B cell (primary cell): ENCODE measurements around the gene PXDC1. TPM values are rescaled to one million over a fixed set of nuclear protein-coding genes. Genes with fewer than 3 reads are reported as not detected.

ENCODE experiments used
- ATAC-seq: fragments of 200-7000 bp; cut with Tn5 transposase; one replicate; pipeline ENCODE4 v1.10.0; 2021; ENCODE audit warnings: low read depth, mild to moderate bottlenecking, moderate number of reproducible peaks, moderate library complexity
- CTCF ChIA-PET: fragments of 350-600 bp; sonication (Branson Sonifier 250); formaldehyde crosslinking; loops from one replicate; lab custom pipeline; 2021; ENCODE audit warnings: antibody characterized with exemption, inconsistent platforms; lab: Charles Lee
- POLR2A ChIA-PET: fragments of 350-600 bp; sonication (Branson Sonifier 250); formaldehyde crosslinking; loops from one replicate; lab custom pipeline; 2021; ENCODE audit warnings: antibody characterized with exemption; lab: Charles Lee
- DNase-seq: peaks from one replicate; pipeline ENCODE4 v3.0.0; 2013
- H2AFZ ChIP-seq: 2 replicates; pipeline ENCODE4 v1.6.1; 2012; ENCODE audit warnings: mild to moderate bottlenecking, low read depth, low read length; ENCODE audit not compliant: insufficient read depth, poor library complexity, severe bottlenecking
- H3K27ac ChIP-seq, 2 donors: 1 replicate in 1 of 2; 2 replicates in 1 of 2; pipeline ENCODE4 v1.5.1; 2012 to 2013; ENCODE audit warnings: low read length in 2 of 2, mild to moderate bottlenecking in 2 of 2, moderate library complexity in 1 of 2
- H3K27me3 ChIP-seq, 4 experiments: fragments of 200-600 bp in 1 of 4; sonication (generic) in 1 of 4; replicated peaks in 1 of 4; 1 replicate in 2 of 4; 2 replicates in 2 of 4; pipeline versions ENCODE4 v1.6.1 to v1.7.0; 2013 to 2016; ENCODE audit warnings: low read length in 3 of 4, mild to moderate bottlenecking in 2 of 4, mixed read lengths in 1 of 4, moderate library complexity in 1 of 4; ENCODE audit not compliant: insufficient read depth in 4 of 4, control insufficient read depth in 3 of 4; ENCODE audit errors: control extremely low read depth in 1 of 4
- H3K36me3 ChIP-seq, 2 experiments: replicated peaks in 1 of 2; 1 replicate in 1 of 2; 2 replicates in 1 of 2; pipeline versions ENCODE4 v1.6.1 to v1.7.1; 2013; ENCODE audit warnings: low read length in 1 of 2; ENCODE audit not compliant: insufficient read depth in 2 of 2, control insufficient read depth in 1 of 2; ENCODE audit errors: control extremely low read depth in 1 of 2, extremely low read depth in 1 of 2
- H3K4me1 ChIP-seq, 2 donors: fragments of 200-600 bp in 1 of 2; sonication (generic) in 1 of 2; 1 replicate in 1 of 2; 2 replicates in 1 of 2; pipeline versions ENCODE4 v1.5.1 to v1.6.1; 2013 to 2017; ENCODE audit warnings: low read length in 2 of 2; ENCODE audit not compliant: control insufficient read depth in 2 of 2, insufficient read depth in 2 of 2
- H3K4me2 ChIP-seq: replicated peaks from 2 replicates; pipeline ENCODE3; 2012; ENCODE audit warnings: mild to moderate bottlenecking, low read depth, low read length; ENCODE audit not compliant: poor library complexity, severe bottlenecking
- H3K4me3 ChIP-seq, 5 experiments: fragments of 200-600 bp in 1 of 5; sonication (generic) in 1 of 5; 1 replicate in 3 of 5; 2 replicates in 2 of 5; pipeline versions ENCODE4 v1.5.1 to v1.7.0; 2011 to 2016; ENCODE audit warnings: low read length in 4 of 5, mild to moderate bottlenecking in 4 of 5, low read depth in 2 of 5, control low read depth in 1 of 5, moderate library complexity in 1 of 5; ENCODE audit not compliant: insufficient read depth in 1 of 5; ENCODE audit errors: control extremely low read depth in 1 of 5, extremely low read depth in 1 of 5
- H3K79me2 ChIP-seq: fragments of 200-600 bp; sonication (generic); one replicate; pipeline ENCODE4 v1.6.0; 2016; ENCODE audit warnings: low read length; ENCODE audit not compliant: control insufficient read depth, insufficient read depth
- H3K9ac ChIP-seq: fragments of 200-600 bp; sonication (generic); 2 replicates; pipeline ENCODE4 v1.6.1; 2017; ENCODE audit warnings: mild to moderate bottlenecking, low read length, moderate library complexity
- H3K9me3 ChIP-seq, 3 donors: one replicate each; pipeline versions ENCODE4 v1.6.1 to v1.7.1; 2013; ENCODE audit warnings: low read length in 2 of 3; ENCODE audit not compliant: control insufficient read depth in 2 of 3, insufficient read depth in 1 of 3; ENCODE audit errors: control extremely low read depth in 1 of 3
- H4K20me1 ChIP-seq: 2 replicates; pipeline ENCODE4 v1.6.0; 2012; ENCODE audit warnings: mild to moderate bottlenecking, low read length; ENCODE audit not compliant: insufficient read depth, control insufficient read depth, poor library complexity, severe bottlenecking
- H3K27ac Mint-ChIP-seq: one replicate; pipeline ENCODE4 v1.8.0; 2021; ENCODE audit warnings: mixed read lengths
- H3K27me3 Mint-ChIP-seq: one replicate; pipeline ENCODE4 v1.8.0; 2021; ENCODE audit warnings: mixed read lengths
- H3K4me1 Mint-ChIP-seq: one replicate; pipeline ENCODE4 v1.8.0; 2021; ENCODE audit warnings: mixed read lengths
- H3K4me3 Mint-ChIP-seq: one replicate; pipeline ENCODE4 v1.8.0; 2021; ENCODE audit warnings: mixed read lengths
- H3K9me3 Mint-ChIP-seq: one replicate; pipeline ENCODE4 v1.8.0; 2022; ENCODE audit warnings: mixed read lengths; ENCODE audit not compliant: insufficient read depth
- EZH2 ChIP-seq: IDR thresholded peaks from 2 replicates; pipeline ENCODE4 v1.6.1; 2012; ENCODE audit warnings: borderline replicate concordance, low read depth, mild to moderate bottlenecking, moderate library complexity, low read length; ENCODE audit not compliant: insufficient read depth, poor library complexity, severe bottlenecking
- WGBS: methylation state at CpG from one replicate; pipeline ENCODE4 v1.1.5; 2013; ENCODE audit warnings: missing lambda C conversion rate; ENCODE audit not compliant: insufficient coverage; 5-methylcytosine and 5-hydroxymethylcytosine counted together
- intact Hi-C: fragments of 100-400 bp; cut with micrococcal nuclease; formaldehyde crosslinking; loops from one replicate; pipeline ENCODE4 v1.10.0; 2022
- polyA plus RNA-seq: library from polyadenylated mRNA; depleted of rRNA; stranded (reverse); fragments of >200 nt; gene quantifications from 2 replicates; pipeline ENCODE4 v1.2.3, GENCODE V29; 2012
- total RNA-seq, 2 donors: library from RNA; stranded (reverse); fragments of 120-200 nt in 1 of 2; gene quantifications; 1 replicate in 1 of 2; 2 replicates in 1 of 2; pipeline versions ENCODE4 v1.2.3 to v1.2.4, GENCODE V29; 2013 to 2022
- TF ChIP-seq, protein P1 (sequence below): fragments of 200-600 bp; IDR thresholded peaks from one replicate; pipeline ENCODE4 v1.8.0; 2022; ENCODE audit warnings: antibody characterized with exemption, mild to moderate bottlenecking

Gene PXDC1
- total and polyA plus RNA-seq, 2 donors (not counting 1 experiment from before 2014, with no cell fraction given), result 4.7 to 18.9 TPM

GRCh38 chr6:3752531-3753227 lies 1.2 kb upstream of the PXDC1 start:
- H3K27ac Mint-ChIP-seq, result peak overlapping the region; percentile 62
- no peak for DNase-seq
- Histone ChIP-seq H3K9ac (peak overlapping the region; percentile 79), H3K4me1 (peaks cover 29 to 48% of the 10 kb centered on the region in 2 donors), H2AFZ (peak overlapping the region; percentile 90), H3K36me3 (no peaks in the 10 kb centered on the region), H3K4me2 (peak overlapping the region; percentile 98), H3K27ac (peak overlapping the region in 1 of 2 donors; percentile 36), H3K4me3 (peak overlapping the region in 4 of 5 experiments; percentile 45 to 73 (median 62)), H4K20me1 (no peaks in the 10 kb centered on the region), H3K9me3 (peaks cover 0 to 10% (median 0%) of the 10 kb centered on the region in 3 donors), H3K27me3 (peaks cover 0 to 19% (median 5%) of the 10 kb centered on the region in 4 experiments), H3K79me2 (no peaks in the 10 kb centered on the region)
- no peak for ATAC-seq
- 22% methylated on average over 14 of the region's 22 CpGs for WGBS
- intact Hi-C loops, result loop anchor here (1.0 to 5.0 kb wide), 2 partner anchors 97 to 635 kb away; partner anchors contain the start of genes BPHL and FAM50B
- peaks cover 55% of the 10 kb centered on the region for H3K4me1 Mint-ChIP-seq
- CTCF ChIA-PET, result interaction anchor here (0.6 to 1.3 kb wide), 4 partner anchors 9 to 271 kb away, joined by 4 to 5 read pairs (median 4); partner anchors contain the start of gene FAM50B
- POLR2A ChIA-PET, result interaction anchor here (0.6 to 1.6 kb wide), 2 partner anchors 22 to 96 kb away, joined by 5 to 9 read pairs; partner anchors contain the start of gene FAM50B
- no peaks in the 10 kb centered on the region for H3K9me3 Mint-ChIP-seq
- TF ChIP-seq EZH2, result no peak
- TF ChIP-seq, protein P1, sequence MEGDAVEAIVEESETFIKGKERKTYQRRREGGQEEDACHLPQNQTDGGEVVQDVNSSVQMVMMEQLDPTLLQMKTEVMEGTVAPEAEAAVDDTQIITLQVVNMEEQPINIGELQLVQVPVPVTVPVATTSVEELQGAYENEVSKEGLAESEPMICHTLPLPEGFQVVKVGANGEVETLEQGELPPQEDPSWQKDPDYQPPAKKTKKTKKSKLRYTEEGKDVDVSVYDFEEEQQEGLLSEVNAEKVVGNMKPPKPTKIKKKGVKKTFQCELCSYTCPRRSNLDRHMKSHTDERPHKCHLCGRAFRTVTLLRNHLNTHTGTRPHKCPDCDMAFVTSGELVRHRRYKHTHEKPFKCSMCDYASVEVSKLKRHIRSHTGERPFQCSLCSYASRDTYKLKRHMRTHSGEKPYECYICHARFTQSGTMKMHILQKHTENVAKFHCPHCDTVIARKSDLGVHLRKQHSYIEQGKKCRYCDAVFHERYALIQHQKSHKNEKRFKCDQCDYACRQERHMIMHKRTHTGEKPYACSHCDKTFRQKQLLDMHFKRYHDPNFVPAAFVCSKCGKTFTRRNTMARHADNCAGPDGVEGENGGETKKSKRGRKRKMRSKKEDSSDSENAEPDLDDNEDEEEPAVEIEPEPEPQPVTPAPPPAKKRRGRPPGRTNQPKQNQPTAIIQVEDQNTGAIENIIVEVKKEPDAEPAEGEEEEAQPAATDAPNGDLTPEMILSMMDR, result no peak
- peaks cover 7% of the 10 kb centered on the region for H3K27me3 Mint-ChIP-seq
- H3K4me3 Mint-ChIP-seq, result peak overlapping the region; percentile 83
